Cardiac muscle cell (in vitro differentiated cells and primary cell): ENCODE results near the gene SEC22B. TPM values are rescaled to one million over a fixed set of nuclear protein-coding genes. Genes with fewer than 3 reads are reported as not detected.
"Not testable (repeated sequence)": the region's sequence is repeated elsewhere in the genome, so short reads cannot be mapped to it uniquely, and the experiment has no call there.

ENCODE experiments used
- DNase-seq, 2 donors: peaks; one replicate each; pipeline versions ENCODE4 v3.0.0 to v3.0.0-alpha.2; 2010 to 2017; ENCODE audit warnings: low read depth in 1 of 2, low spot score in 1 of 2
- H3K27ac ChIP-seq: fragments of 200-600 bp; sonication (generic); 2 replicates; pipeline ENCODE4 v1.5.1; 2016
- H3K27me3 ChIP-seq: fragments of 200-600 bp; sonication (generic); 2 replicates; pipeline ENCODE4 v1.6.0; 2016; ENCODE audit warnings: control low read depth
- H3K36me3 ChIP-seq: fragments of 200-600 bp; sonication (generic); 2 replicates; pipeline ENCODE4 v1.5.1; 2016; ENCODE audit warnings: control low read depth
- H3K4me1 ChIP-seq: fragments of 200-600 bp; sonication (generic); 2 replicates; pipeline ENCODE4 v1.8.1; 2017; ENCODE audit warnings: low read depth, mild to moderate bottlenecking, mixed run types
- H3K4me3 ChIP-seq: fragments of 200-600 bp; sonication (generic); 2 replicates; pipeline ENCODE4 v1.5.1; 2016; ENCODE audit warnings: mild to moderate bottlenecking
- H3K9me3 ChIP-seq: fragments of 200-600 bp; sonication (generic); 2 replicates; pipeline ENCODE4 v1.5.1; 2017; ENCODE audit warnings: low read depth, mild to moderate bottlenecking, control low read depth
- polyA plus RNA-seq: library from polyadenylated mRNA; unstranded; fragments of >200 nt; fragmentation: Nextera tagmentation; extraction: Ambion mirVana; gene quantifications from 2 replicates; pipeline ENCODE4 v1.2.1, GENCODE V29; 2016
- total RNA-seq: library from RNA; depleted of rRNA; stranded (reverse); fragments of >200 nt; gene quantifications from 2 replicates; pipeline ENCODE4 v1.2.3, GENCODE V29; 2016

Gene SEC22B
- total and polyA plus RNA-seq, 2 experiments from 2014 or later = 16.1 to 22.8 TPM

GRCh38 chr1:120113134-120113533 is 63.2 kb downstream of the SEC22B start:
- not testable (repeated sequence) for H3K9me3 ChIP-seq, H3K4me1 ChIP-seq, H3K27ac ChIP-seq, H3K36me3 ChIP-seq, H3K27me3 ChIP-seq, DNase-seq, H3K4me3 ChIP-seq

DNA sequence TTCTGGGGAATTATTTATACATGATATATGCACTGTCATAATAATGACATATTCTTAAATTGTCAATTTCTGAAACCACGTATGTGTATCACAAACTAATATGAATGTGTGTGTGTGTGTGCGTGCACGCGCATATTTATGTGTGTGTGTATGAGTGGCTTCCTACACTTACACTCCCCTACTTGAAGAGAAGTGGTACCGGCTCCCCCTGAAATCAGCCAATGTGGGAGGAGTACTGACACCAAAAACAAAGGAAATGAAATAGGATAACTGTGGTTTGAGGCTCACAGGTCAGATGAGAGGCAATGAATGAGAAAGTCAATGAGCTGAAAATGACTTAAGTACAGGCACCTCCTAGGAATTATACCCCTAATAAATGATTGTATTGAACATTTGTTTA is 64.1 kb downstream of the SEC22B start:
- H3K27me3 ChIP-seq, H3K27ac ChIP-seq, H3K4me1 ChIP-seq, H3K36me3 ChIP-seq, H3K9me3 ChIP-seq, H3K4me3 ChIP-seq, DNase-seq: not testable (repeated sequence)

DNA sequence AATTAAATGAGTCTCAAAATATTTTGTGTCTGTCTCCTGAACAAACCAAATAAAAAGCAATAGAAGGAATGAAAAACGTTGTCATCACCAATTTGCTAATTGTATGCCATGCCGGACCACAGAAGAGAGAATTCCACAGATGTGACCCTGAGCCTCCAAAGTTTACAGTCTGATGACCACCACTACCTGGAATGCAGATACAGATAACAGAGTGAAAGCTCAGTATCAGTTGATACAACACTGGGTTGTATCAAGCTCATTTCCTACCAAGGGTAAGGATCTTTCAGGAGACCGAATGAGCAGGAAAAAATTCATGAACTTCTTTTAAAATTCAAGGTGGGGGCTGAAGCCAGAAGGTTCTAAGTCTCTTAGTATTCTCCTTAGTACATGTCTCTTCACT is 64.5 kb downstream of the SEC22B start:
- H3K36me3 ChIP-seq, H3K4me3 ChIP-seq, H3K9me3 ChIP-seq, H3K27ac ChIP-seq, H3K27me3 ChIP-seq, H3K4me1 ChIP-seq, DNase-seq: not testable (repeated sequence)

DNA sequence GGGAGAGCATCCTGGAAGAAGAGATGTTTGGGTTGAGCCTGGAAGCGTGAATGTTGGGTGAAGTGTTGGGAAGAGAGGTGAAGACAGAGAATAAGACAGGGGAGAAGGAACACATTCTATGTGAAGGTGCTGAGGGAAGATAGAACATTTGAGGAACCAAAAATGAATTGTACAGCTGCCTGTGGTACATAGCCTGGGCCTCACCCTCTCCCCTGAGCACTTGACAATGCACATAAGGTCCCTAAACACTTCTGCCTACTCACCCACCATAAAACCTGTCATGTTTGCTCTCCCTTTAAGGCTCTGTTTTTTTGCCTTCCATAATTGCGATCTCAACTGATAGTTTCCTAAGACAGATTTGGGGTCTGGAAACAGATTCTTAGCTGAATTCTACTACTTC is 65.3 kb downstream of the SEC22B start:
- H3K9me3 ChIP-seq, H3K36me3 ChIP-seq, DNase-seq, H3K27ac ChIP-seq, H3K27me3 ChIP-seq, H3K4me1 ChIP-seq, H3K4me3 ChIP-seq: not testable (repeated sequence)

- not testable (repeated sequence) for H3K4me1 ChIP-seq, H3K27me3 ChIP-seq, H3K27ac ChIP-seq, H3K36me3 ChIP-seq, H3K4me3 ChIP-seq, H3K9me3 ChIP-seq, DNase-seq
Measured at GRCh38 chr1:120109656-120110055, 66.7 kb downstream of the SEC22B start.

- not testable (repeated sequence) for H3K27me3 ChIP-seq, H3K4me1 ChIP-seq, H3K4me3 ChIP-seq, H3K36me3 ChIP-seq, DNase-seq, H3K9me3 ChIP-seq, H3K27ac ChIP-seq
Measured at GRCh38 chr1:120109180-120109579, 67.1 kb downstream of the SEC22B start.

GRCh38 chr1:120105288-120105687 is 71.0 kb downstream of the SEC22B start:
- not testable (repeated sequence) for H3K27me3 ChIP-seq, DNase-seq, H3K36me3 ChIP-seq, H3K9me3 ChIP-seq, H3K4me1 ChIP-seq, H3K4me3 ChIP-seq, H3K27ac ChIP-seq

DNA sequence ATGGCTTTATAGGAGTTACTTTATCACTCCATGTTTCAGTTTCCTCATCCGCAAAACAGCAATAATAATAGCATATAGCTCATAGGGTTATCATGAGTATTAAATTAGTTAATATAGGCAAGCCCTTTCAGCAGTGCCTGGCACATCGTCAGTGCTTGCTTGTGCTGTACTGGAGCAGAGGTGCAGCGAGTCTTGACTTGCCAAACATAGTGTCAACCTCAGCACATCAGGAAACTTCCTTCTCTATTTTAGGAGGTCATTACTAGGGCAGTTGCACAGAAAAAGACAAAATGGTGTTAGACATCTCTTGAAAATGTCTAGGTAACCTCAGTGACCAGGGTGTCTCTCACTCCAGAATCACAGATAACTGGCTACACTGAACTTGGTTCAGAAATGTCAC is 72.6 kb downstream of the SEC22B start:
- H3K4me1 ChIP-seq, DNase-seq, H3K36me3 ChIP-seq, H3K4me3 ChIP-seq, H3K9me3 ChIP-seq, H3K27ac ChIP-seq, H3K27me3 ChIP-seq: not testable (repeated sequence)

GRCh38 chr1:120101593-120101992 is 74.7 kb downstream of the SEC22B start:
- H3K9me3 ChIP-seq, DNase-seq, H3K4me3 ChIP-seq, H3K4me1 ChIP-seq, H3K27ac ChIP-seq, H3K27me3 ChIP-seq, H3K36me3 ChIP-seq: not testable (repeated sequence)

Other genes with a start within 250 kb of the SEC22B start
- gene NOTCH2, start 106.9 kb downstream of the SEC22B start, total RNA-seq = 38.9 and 52.3 TPM in 2 replicates
- 25.6 and 34.3 TPM in 2 replicates for gene NOTCH2, start 106.9 kb downstream of the SEC22B start, polyA plus RNA-seq
- 5.1 and 9.8 TPM in 2 replicates for gene NBPF8, start 238.5 kb upstream of the SEC22B start, total RNA-seq
- gene NBPF8, start 238.5 kb upstream of the SEC22B start, polyA plus RNA-seq = 3.4 and 4.2 TPM in 2 replicates